ENCODE measurements around the gene TSACC.
"Not testable (repeated sequence)": the region's sequence is repeated elsewhere in the genome, so short reads cannot be mapped to it uniquely, and the experiment has no call there.

The TSACC gene

DNA sequence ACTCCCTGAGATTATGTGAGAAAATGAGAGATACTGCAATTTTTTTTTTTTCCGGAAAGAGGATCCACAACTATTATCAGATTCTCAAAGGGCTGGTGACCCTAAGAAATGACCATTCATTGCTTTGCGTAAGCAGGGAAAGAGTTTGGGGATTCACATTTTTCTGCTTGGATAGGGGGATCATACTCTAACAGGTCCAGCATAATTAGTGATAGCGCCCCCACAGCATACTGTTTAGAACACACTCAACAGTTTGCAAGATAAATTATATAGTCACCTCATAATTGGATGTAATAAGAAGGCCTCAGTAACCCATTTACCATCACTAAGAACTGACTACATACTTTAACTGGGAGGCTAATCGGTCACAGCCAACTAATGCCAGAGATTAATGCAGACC is 2.1 kb upstream of the TSACC start:
- ATAC-seq: no peak
- Mint-ChIP-seq H3K9me3 (no peaks in the 10 kb centered on the region), H3K27me3 (no peaks in the 10 kb centered on the region), H3K4me1 (peaks cover 33% of the 10 kb centered on the region), H3K27ac (no peak overlapping the region), H3K4me3 (peak overlapping the region; percentile 93), H3K36me3 (peaks cover 26% of the 10 kb centered on the region)

DNA sequence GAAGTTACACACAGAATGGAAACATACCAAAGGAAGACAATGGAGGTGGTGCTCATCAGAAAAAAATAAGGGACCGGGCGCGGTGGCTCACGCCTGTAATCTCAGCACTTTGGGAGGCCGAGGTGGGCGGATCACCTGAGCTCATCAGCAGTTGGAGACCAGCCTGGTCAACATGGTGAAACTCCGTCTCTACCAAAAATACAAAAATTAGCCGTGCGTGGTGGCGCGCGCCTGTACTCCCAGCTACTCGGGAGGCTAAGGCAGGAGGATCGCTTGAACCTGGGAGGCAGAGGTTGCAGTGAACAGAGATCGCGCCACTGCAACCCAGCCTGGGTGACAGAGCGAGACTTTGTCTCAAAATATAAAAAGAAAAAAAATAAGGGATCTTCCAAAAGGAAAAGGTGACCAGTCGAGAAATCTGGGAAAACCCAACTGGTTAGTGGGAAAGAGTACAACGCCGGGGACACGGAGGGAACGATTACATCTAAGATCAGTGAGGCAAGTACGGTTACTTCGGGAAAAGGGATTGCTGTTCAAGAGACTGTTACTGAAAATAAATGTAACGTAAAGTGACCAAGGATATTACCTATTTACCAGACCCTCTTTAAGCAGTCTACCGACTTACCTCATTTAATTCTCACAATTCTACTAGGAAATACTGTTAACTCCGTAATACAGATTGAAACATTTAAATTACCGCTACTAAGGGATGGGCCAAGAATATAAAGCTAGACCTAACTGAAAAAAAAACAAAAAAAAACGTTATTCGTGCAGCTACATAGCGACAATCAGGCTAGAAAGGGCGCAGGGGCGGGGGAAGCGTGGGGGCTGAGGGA is 1.1 kb upstream of the TSACC start:
- no peak for ATAC-seq
- H3K4me3 Mint-ChIP-seq: peak overlapping the region; percentile 93

DNA sequence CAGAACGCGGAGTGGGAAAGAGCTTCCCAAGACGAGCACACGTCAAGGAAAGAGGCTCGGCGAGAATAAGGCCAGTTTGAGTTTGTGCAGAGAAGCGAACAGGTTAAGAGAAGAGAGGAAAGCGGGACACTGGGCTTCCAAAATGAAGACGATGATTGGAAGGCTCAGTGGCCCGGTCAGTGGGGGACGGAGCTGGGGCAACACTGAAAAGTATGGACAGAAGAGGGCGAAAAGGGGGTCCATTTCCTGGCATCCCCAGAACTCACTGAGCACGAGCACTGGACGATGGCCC is 492 bp upstream of the TSACC start:
- peak overlapping the region; percentile 93 for H3K4me3 Mint-ChIP-seq
- H3K27ac Mint-ChIP-seq: peak overlapping the region; percentile 90
- H3K4me1 Mint-ChIP-seq: peaks cover 33% of the 10 kb centered on the region
- ATAC-seq: no peak
- H3K9me3 Mint-ChIP-seq: no peaks in the 10 kb centered on the region
- H3K36me3 Mint-ChIP-seq: peaks cover 18% of the 10 kb centered on the region
- no peaks in the 10 kb centered on the region for H3K27me3 Mint-ChIP-seq

More for the DNA sequence above, 1.1 kb upstream of the TSACC start:
- Mint-ChIP-seq H3K27me3 (no peaks in the 10 kb centered on the region), H3K27ac (peak overlapping the region; percentile 90), H3K9me3 (no peaks in the 10 kb centered on the region), H3K4me1 (peaks cover 33% of the 10 kb centered on the region), H3K36me3 (peaks cover 18% of the 10 kb centered on the region)

DNA sequence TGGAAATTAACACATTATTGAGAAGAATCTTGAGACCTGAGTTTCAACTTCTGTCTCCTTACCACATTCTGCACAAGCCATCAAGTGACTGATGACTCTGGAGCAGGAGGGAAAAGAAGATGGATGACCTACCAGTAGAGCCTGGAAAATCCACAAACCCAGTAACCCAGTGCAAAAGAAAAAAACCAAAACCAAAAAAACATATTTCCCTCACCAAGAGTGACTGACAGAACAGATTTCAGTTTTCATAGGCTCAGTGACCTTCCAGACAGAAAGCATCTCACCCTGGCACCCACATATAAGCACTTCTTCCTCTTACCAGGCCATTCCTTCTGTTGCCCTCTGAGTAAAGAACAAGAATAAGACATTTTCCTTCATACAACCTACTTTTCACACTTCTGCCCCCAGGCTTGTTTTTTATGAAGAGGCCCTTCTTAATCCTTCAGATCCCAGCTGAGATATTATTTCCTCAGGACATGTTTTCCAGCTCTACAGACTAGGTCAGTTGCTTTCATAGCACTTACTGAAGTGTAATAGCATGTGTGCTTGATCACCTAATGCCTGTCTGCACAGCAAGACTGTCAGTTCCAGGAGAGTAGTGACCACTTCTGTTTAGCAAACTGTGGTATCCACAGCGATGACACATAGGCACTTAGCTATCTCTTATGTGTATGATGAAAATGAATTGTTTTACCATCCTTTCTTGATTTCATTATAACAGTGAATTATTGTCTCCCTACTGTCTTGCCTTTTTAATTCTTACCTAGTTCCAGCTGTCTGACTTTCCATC is 4.0 kb downstream of the TSACC start:
- ATAC-seq: no peak
- peaks cover 3% of the 10 kb centered on the region for H3K4me1 Mint-ChIP-seq
- peaks cover 10% of the 10 kb centered on the region for H3K27me3 Mint-ChIP-seq
- no peaks in the 10 kb centered on the region for H3K36me3 Mint-ChIP-seq
- H3K4me3 Mint-ChIP-seq: no peak overlapping the region
- no peak overlapping the region for H3K27ac Mint-ChIP-seq
- no peaks in the 10 kb centered on the region for H3K9me3 Mint-ChIP-seq

DNA sequence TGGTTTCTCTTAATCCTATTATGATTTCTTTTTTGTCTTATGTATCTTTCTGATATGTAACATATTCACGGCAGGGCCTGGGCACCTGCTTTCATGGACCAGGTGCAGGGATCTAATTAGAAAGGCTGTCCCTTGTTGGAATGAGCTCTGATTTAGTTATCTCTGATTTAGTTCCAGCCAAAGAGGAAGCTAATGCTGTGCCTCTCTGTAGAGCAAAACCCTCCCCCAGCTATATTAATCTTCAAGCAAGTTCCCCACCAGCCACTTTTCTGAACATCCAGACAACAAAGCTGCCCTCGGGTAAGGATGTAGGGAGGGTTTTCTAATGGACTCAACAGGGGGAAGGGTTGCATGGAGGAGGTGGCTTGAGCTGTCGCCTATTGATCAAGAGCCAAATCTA is 6.1 kb downstream of the TSACC start:
- Mint-ChIP-seq H3K27me3 (peaks cover 10% of the 10 kb centered on the region), H3K27ac (no peak overlapping the region), H3K4me3 (no peak overlapping the region), H3K36me3 (no peaks in the 10 kb centered on the region), H3K9me3 (no peaks in the 10 kb centered on the region), H3K4me1 (no peaks in the 10 kb centered on the region)
- no peak for ATAC-seq

DNA sequence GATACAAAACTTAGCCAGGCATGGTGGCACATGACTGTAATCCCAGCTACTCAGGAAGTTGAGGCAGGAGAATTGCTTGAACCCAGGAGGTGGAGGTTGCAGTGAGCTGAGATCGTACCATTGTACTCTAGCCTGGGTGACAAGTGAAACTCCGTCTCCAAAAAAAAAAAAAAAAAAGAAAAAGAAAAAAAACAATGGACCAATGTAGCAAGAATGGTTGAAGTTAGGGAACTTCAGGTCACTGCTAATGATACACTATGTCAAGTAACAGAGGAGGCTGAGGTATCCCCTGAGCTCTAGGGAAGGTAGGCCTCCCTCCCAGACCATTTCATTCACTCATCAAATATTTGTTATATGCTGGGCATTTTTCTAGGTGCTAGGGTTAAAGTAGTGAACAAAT is 7.7 kb downstream of the TSACC start:
- H3K4me1 Mint-ChIP-seq, H3K9me3 Mint-ChIP-seq, ATAC-seq, H3K36me3 Mint-ChIP-seq, H3K27ac Mint-ChIP-seq, H3K4me3 Mint-ChIP-seq: not testable (repeated sequence)
- H3K27me3 Mint-ChIP-seq: peaks cover 10% of the 10 kb centered on the region

DNA sequence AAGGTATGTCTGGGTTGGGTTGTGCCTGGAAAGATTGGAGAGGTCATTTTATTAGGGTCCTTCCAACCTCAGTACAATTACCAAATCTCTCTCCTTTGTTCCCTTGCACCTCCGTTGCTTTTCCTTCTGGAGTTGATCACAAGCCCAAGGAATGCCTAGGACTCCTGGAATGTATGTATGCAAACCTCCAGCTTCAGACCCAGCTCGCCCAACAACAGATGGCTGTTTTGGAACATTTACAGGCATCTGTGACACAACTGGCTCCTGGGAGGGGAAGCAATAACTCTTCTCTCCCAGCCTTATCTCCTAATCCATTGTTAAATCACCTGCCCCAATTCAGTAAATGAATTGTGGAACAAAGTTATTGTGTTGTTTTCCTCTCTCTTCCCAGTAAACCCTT is 8.3 kb downstream of the TSACC start:
- Mint-ChIP-seq H3K4me3 (no peak overlapping the region), H3K36me3 (no peaks in the 10 kb centered on the region), H3K27me3 (peaks cover 10% of the 10 kb centered on the region), H3K9me3 (no peaks in the 10 kb centered on the region), H3K27ac (no peak overlapping the region), H3K4me1 (no peaks in the 10 kb centered on the region)
- no peak for ATAC-seq

DNA sequence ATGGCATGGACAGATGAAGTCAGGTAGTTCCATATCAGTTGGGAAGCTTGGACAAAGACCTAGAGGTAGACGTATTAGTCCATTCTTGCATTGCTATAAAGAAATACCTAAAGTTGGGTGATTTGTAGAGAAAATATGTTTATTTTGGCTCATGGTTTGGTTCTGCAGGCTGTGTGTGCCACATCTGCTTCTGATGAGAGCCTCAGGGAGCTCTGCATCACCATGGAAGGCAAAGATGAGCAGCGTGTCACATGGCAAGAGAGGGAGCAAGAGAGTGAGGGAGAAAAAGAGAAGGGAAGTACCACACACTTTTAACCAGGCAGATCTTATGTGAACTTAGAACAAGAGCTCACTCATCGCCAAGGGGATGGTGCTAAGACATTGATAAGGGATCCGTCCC is 9.0 kb downstream of the TSACC start:
- Mint-ChIP-seq H3K36me3 (no peaks in the 10 kb centered on the region), H3K4me1 (no peaks in the 10 kb centered on the region), H3K9me3 (no peaks in the 10 kb centered on the region), H3K27me3 (peaks cover 10% of the 10 kb centered on the region), H3K4me3 (no peak overlapping the region), H3K27ac (no peak overlapping the region)
- no peak for ATAC-seq

DNA sequence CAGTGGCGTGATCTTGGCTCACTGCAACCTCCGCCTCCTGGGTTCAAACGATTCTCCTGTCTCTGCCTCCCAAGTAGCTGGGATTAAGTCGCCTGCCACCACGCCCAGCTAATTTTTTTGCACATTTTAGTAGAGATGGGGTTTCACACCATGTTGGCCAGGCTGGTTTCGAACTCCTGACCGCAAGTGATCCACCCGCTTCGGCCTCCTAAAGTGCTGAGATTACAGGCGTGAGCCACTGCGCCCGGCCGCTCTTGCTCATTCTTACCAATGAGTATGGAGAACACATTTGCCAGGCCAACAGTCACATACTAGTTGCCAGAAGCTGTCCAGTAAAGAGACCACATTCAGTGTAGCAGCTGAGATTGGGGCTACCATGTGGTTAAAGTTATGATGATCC is 14.2 kb downstream of the TSACC start:
- H3K4me1 Mint-ChIP-seq, H3K36me3 Mint-ChIP-seq, H3K9me3 Mint-ChIP-seq, H3K27ac Mint-ChIP-seq, ATAC-seq, H3K4me3 Mint-ChIP-seq: not testable (repeated sequence)
- peaks cover 23% of the 10 kb centered on the region for H3K27me3 Mint-ChIP-seq

DNA sequence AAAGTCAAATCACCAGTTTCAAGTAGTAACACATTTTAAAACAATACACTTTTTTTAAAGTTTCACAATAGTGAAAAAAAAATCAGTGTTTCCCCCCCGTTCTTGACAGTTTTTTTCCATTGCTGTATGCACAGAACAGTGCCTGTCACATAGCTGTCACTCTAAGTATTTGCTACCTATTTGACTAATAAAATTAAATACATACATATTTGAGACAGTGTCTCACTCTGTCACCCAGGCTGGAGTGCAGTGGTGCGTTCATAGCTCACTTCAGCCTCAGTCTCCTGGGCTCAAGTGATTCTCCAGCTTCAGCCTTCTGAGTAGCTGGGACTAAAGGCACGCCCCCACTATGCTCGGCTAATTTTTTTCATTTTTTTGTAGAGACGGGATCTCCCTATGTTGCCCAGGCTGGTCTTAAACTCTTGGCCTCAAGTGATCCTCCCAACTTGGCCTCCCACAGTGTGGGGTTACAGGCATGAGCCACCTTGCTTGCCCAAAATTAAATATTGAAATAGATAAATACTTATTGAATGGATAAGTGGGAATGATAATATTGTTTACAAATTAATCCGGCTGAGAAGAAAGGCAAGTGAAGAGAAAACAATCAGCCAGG is 18.0 kb downstream of the TSACC start:
- peaks cover 47% of the 10 kb centered on the region for H3K27me3 Mint-ChIP-seq
- no peak for ATAC-seq

DNA sequence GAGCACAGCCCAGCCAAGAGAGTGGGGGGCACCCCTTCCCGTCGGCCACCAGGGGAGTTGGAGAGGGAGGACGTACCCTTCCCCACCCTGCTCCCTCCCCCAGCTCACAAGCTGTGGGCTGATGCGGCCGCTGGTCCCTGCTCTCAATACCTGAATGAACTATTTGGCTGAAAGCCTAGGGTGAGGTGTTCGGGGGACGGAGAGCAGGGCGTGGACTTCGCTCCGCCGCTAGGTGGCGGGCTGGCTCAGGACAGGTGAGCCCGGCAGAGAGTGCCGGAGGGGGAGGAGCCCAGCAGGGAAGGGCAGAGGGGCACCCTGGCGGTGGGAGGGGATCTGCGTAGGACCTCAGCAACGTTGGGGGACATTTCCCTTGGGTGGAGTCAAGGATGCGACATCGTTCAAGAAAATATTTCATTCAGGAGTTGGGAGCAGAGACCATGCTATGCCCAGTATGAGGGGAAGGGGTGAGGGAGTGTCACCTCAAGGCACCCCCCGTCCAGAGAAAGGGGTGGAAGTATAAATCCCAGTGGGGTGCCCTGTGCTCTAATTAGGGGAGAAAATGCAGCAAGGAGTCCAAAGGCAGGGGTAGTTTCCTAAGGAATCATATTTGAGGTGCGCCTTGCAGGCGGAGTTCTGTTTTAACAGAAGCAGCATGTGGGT is 18.7 kb downstream of the TSACC start:
- Mint-ChIP-seq H3K9me3 (no peaks in the 10 kb centered on the region), H3K36me3 (no peaks in the 10 kb centered on the region), H3K4me3 (no peak overlapping the region), H3K27me3 (peaks cover 47% of the 10 kb centered on the region), H3K4me1 (peaks cover 9% of the 10 kb centered on the region), H3K27ac (no peak overlapping the region)
- peak; percentile 86 for ATAC-seq

More for the DNA sequence above, 18.0 kb downstream of the TSACC start:
- Mint-ChIP-seq H3K9me3 (no peaks in the 10 kb centered on the region), H3K4me1 (peaks cover 9% of the 10 kb centered on the region), H3K4me3 (no peak overlapping the region), H3K36me3 (no peaks in the 10 kb centered on the region), H3K27ac (no peak overlapping the region)

DNA sequence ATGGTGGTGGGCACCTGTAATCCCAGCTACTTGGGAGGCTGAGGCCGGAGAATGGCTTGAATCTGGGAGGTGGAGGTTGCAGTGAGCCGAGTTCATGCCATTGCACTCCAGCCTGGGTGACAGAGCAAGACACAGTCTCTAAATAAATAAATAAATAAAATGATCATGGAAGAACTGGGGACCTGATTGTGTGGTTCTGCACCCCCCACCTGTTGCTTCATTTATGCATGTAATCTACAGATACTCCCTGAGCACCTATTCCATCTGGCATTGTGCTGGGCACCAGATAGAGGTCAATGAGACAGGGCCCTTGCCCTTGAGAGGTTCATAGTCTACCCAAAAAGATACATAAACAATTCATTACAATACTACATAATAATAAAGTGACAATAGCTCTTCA is 19.7 kb downstream of the TSACC start:
- H3K36me3 Mint-ChIP-seq: no peaks in the 10 kb centered on the region
- peaks cover 47% of the 10 kb centered on the region for H3K27me3 Mint-ChIP-seq
- H3K9me3 Mint-ChIP-seq: no peaks in the 10 kb centered on the region
- H3K4me3 Mint-ChIP-seq: no peak overlapping the region
- no peak overlapping the region for H3K27ac Mint-ChIP-seq
- H3K4me1 Mint-ChIP-seq: peaks cover 9% of the 10 kb centered on the region
- ATAC-seq: no peak

DNA sequence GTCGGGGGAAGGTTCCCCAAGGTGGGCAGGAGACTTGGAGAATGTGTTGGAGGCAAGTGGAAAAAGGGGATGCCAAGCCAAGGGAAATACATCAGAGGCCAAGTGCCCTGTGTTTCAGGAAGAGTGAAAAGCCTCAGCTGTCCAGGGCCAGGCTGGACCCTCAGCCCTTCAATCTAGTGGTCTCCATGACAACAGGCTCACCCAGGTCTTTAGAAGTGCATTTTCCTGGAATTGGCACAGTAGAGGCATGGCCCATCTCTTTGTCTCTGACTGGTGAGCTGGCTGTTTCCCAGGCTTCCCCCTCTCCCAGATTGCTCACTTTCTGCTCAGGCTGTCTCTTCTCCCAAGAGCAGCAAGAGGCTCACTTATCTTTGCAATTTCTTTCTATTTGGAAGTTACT is 20.3 kb downstream of the TSACC start:
- Mint-ChIP-seq H3K4me3 (no peak overlapping the region), H3K36me3 (no peaks in the 10 kb centered on the region), H3K4me1 (peaks cover 9% of the 10 kb centered on the region), H3K9me3 (no peaks in the 10 kb centered on the region), H3K27ac (no peak overlapping the region), H3K27me3 (peaks cover 47% of the 10 kb centered on the region)
- peak; percentile 28 for ATAC-seq

DNA sequence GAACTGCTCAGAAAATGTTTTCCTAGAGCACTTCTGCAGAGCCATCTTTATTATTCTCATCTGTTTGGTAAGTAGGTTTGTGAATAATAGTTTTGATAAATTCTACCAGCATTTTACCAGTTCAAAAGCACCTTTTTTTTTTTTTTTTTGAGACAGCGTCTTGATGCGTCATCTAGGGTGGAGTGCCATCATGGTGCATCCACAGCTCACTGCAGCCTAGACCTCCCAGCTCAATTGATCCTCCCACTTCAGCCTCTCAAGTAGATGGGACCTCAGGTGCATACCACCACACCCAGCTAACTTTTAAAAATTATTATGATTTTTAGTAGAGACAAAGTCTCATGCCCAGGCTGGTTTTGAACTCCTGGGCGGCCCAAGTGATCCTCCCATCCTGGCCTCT is 20.9 kb downstream of the TSACC start:
- peaks cover 9% of the 10 kb centered on the region for H3K4me1 Mint-ChIP-seq
- no peak for ATAC-seq
- no peaks in the 10 kb centered on the region for H3K36me3 Mint-ChIP-seq
- H3K27ac Mint-ChIP-seq: no peak overlapping the region
- peaks cover 51% of the 10 kb centered on the region for H3K27me3 Mint-ChIP-seq
- H3K9me3 Mint-ChIP-seq: no peaks in the 10 kb centered on the region
- no peak overlapping the region for H3K4me3 Mint-ChIP-seq

DNA sequence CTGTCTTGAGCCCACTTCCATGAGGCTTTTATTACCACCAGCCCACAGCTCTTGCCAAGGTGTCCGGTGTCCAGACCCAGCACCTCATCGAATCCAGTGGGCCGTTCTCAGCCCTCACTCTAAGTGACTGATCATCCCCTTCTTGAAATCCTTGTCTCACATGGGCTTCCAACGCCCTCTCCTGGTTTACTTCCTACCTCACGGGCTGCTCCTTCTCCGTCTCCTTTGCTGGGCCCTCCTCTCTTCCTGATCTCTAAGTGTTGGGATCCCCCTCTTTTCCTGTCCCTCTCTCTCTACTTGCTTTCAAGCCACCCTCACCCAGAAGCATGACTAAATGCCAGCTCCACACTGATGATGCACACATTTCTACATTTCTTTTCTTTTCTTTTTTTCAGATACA is 21.6 kb downstream of the TSACC start:
- H3K27me3 Mint-ChIP-seq: peaks cover 58% of the 10 kb centered on the region
- H3K9me3 Mint-ChIP-seq: no peaks in the 10 kb centered on the region
- no peak for ATAC-seq
- H3K4me1 Mint-ChIP-seq: peaks cover 9% of the 10 kb centered on the region
- no peak overlapping the region for H3K27ac Mint-ChIP-seq
- H3K36me3 Mint-ChIP-seq: no peaks in the 10 kb centered on the region
- H3K4me3 Mint-ChIP-seq: no peak overlapping the region
